Ramos (cell line): Measurements from ENCODE around the gene NTRK3.

Experiments used
- in situ Hi-C: fragments of 300-500 bp; cut with MboI; formaldehyde crosslinking; loops from one replicate; pipeline ENCODE4 v1.14.3; 2022; ENCODE audit warnings: low sequenced_read_pairs; ENCODE audit not compliant: unreplicated experiment

NTRK3 gene

DNA sequence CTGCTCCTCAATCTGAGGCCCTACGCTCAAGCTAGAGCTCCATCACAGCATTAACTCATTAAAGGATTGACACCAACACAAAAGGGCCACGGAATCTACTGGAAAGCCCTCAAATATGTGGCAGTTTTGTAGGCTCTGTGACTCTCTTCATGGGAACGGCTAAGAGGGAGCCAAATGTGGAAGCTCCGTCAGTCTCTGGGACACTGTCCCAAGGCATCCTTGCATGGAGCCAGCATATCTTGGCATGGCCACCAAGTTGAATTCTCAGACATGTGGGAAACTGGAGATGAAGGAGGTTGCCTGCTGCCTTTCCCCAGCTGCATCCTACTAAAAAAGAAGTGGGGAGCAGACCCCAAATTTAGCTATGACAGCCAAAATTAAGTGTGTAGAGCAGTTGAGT is 296.9 kb downstream of the NTRK3 start:
- in situ Hi-C loops = no loop called here

DNA sequence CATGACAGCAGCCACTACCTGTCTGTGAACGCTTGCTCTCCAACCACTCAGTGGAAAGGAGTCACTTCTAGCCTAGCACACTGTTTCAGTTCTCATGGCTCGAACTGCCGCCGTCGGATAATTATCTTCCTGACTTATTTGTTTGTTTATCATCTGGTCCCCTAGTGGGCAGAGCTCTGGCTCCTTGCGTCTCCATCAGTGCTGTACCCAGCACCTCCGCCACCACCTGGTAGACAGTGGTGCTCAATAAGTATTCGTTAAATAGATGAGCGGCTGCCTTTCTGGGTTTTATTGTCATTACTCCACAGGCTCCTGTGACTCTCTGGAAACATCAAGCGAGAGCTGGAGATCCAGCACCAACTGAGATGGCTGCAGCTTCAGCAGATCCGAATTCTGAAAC is 297.5 kb downstream of the NTRK3 start:
- in situ Hi-C loops = no loop called here

DNA sequence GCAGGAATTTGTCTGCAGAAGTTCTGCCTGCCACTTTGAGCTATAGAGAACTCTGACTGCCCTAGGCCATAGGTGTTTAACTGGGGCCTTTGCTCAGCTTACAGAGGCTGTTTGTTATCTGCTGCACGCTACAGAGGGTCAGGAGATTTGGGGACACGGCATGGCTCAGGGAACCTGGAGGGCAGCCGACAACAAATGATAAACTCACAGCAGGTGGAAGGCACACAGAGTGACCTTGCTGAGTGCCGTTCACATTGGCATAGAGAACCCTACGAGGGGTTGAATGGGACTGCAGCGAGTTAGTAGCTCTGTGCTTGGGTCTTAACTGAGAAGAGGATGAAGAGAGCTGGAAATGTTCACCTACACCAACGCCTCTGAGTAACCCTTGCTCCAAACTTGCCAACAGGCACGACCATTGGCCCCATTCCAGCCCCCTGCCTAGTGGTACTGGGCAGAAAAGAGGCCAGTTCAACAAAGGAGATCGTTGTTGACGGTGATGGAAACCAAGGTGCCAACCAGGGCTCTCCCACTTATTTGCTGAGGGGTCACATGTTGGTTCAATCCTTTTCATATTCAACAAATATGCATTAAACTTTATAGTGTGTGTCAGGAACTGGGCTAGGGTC is 301.1 kb downstream of the NTRK3 start:
- in situ Hi-C loops = no loop called here

DNA sequence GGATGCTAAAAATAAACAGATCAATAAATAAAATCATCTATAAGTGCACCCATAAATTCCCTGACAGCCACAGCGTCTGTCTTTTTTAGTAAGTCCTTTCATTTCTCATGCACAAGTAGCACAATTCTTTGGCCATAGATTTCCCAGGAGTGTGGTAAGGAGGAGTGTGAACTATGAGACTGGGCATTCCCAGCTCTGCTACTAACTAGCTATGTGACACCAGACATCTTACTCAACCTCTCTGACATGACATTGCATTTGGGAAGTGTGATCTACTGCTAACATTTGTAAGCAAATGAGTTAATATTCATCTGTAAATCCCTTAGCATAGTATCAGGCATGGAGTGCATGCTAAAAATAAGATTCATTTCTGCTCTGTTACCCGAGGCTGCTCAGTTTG is 301.7 kb downstream of the NTRK3 start:
- in situ Hi-C loops = no loop called here

DNA sequence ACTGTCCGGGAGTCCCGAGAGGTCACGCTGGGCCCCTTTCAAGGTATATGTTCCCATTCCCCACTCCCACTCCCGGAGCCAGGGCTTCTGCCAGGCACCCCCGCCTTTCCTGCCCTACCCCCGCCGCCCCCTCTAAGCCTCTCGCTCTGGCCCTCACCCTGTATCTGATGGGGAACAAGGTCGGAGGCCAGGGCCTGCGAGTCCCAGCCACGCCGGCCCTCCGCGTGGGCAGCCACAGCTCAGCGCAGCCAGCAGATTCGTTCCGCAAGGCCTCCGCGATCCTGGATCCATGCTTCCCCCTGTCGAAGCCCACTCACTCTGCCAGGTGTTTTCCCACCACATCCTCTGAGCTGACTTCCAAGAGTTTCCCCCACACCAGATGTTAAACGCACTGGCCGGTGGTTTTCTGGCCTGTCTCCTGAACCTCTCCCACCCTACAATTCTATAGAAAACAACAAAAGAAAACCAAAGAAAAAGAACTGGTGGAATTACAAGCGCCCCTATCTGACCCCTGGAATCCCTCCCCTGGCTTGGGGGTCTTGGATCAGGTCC is 303.7 kb downstream of the NTRK3 start:
- in situ Hi-C loops = no loop called here

DNA sequence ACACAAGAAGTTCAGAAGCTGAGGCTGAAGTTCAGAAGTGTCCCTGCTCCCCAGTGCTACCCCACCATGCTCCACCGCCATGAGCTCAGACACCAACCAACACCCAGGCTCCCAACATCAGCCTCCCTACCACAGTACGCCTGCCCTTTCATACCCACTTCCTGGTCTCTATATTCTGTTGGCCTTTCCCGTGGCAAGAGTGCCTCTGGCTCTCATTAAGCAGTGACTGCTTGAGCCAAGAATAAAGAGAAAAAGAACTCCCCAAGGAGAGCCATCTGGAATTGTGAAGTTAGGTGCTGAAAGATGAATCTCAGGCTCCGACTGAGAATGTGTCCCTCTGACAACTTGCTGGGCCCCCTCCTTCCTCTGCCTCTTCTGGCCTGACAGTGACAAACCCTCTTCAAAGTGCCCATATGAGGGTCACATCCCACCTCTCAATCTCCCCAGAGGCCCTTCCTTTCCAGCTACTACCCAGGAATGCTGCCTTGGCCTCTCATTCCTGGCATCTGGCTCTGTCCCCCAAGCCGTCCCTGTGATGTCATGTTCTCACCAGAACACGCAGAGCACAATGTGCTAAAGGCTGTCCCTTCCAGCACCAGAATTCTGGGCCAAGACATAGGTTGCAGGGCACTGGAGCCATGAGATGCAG is 306.8 kb downstream of the NTRK3 start:
- in situ Hi-C loops = no loop called here

DNA sequence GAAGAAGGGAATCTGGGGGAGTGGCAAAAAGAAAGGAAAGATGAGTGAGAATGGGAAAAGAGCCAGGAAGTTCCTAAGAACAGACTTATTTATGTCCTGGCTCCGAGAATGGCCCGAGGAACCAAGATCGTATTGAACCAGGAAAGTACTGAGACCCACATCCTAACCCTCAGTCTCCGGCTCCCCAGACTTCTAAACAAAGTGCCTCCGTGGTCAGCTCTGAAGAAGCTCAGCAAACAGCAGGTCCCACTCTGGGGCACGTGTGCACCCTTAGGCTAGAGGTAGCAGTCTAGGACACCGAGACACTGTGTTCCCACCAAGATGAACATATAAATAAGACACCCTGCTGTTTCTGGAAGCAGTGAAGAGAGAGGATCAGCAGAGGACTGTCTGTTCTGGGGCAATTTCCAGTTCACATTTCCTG is 307.4 kb downstream of the NTRK3 start:
- in situ Hi-C loops = no loop called here

DNA sequence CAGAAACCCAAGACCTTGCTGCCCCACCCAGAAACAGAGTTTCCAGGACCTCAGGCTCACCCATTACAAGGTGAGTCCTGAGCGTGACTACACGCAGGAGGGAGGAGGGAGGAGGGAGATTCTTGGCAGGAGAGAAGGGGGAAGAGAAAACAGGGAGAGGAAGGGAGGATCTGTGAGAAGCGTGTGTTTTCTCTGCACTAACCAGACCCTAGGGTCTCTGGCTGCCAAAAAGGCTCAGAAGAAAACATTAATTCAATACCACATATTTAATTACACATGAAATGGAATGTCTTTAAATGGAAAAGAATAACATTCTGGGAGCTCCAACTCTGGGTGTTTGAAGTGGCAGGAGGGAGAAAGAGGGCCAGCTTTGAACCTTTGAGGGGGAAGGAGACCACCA is 309.0 kb downstream of the NTRK3 start:
- in situ Hi-C loops = no loop called here

DNA sequence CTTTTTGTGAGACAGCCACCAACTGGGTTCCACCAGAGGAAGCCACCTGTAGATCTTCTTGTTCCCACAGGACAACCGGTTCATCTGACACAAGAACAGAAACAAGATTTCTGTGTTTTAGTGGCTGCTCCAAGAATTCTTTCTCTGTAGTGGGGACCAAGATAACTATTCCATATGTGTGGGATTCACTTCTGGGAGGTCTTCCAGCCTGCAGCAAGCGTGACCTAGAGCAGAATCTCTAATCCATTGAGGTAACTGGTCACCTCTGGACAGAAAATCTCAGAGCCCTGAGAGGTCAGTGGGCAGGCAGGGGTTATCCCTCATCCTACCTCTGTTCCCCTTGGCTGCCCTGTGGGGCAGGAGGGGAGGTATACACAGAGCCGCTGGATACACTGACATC is 311.3 kb downstream of the NTRK3 start:
- in situ Hi-C loops = no loop called here

DNA sequence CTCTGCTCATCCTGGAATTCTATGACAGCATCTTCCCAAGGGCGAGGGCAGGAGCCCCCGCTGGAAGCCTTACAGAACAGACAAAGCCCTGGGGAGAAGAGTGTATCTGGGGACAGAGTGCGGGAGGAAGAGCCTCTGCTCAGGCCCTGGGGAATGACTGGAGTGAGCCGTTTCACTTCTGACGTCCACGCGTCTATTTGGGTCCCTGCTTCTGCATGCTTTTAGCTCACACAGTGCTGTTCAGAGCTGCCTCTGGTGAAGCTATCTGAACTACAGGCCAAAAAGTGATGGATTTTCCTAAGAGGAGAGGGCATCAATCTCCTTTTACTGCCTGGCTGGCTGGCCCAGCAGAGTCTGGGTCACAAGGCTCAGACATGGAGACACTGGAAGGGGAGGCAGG is 311.8 kb downstream of the NTRK3 start:
- in situ Hi-C loops = no loop called here

DNA sequence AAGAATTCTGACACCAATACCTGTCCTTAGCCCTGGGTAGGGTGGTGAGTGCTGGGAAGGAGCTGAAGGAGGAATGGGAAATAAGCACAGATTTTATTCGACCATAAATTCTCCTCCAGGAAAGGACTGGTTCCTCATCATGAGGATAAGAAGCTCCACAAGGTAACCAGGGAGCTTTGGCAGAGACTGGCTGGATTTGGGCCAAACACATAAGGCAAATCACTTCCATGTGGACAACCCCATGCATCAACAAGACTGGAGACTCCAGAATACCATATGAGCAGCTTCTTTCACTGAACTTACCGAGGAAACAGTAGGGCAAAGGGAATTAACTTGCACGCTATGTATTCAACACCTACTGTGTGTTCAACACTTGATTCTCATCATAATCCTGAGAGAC is 312.5 kb downstream of the NTRK3 start:
- in situ Hi-C loops = no loop called here

DNA sequence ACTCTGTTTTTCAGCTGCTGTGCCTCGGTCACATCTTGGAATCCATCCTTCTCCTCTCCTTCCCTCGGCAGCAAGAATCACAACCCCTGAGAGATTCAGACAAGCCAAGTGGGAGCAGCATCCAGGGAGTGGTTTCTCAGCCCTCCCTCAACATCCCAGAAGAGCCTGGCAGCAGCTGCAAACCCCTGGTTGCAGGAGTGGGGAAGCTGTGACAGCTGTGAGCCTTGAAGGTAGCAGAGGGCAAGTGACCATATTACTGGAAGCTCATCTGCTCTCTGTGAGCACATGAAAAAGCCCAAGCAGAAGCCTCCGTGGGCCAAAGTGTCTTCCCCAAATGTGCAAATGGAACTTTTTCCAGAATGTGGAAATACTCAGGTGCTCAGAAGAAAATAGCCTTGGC is 312.9 kb downstream of the NTRK3 start:
- in situ Hi-C loops = no loop called here

DNA sequence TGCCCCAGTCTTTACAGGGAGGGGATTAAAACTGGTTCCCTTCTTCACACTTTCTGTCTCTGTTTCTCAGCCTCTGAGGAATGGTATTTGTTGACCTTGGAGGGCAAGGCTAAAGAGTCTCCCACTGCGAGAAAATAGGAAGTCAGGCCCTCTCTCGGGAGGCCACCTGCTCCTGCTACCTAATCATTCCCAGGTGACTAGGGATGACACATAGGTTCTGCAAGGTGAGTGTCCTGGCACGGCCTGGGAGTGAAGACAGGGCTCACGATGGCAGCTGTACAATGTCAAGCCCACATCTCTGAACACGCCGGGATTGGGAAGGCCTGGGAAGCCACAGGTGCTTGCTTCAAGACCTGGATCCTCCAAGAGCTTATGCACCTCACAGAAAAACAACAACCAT is 314.2 kb downstream of the NTRK3 start:
- in situ Hi-C loops = no loop called here

DNA sequence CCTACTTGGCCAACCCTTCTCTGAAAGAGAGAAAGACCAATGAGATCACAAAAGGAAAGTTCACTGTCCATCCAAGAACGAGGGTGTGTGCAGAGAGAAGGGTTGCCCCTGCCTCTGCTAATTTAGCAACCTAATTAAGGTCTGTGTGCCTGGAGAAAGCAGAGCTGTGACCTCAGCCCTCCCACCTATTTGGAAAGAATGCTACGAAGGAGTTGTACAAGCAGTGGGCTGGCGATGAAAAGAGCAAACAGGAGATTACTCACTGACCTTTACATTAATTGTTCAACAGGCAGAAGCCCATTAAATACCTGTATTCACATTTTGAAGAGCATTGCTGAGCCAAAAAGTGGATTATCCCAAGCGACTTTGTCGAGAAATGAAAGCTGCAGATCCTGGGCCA is 314.9 kb downstream of the NTRK3 start:
- in situ Hi-C loops = no loop called here

DNA sequence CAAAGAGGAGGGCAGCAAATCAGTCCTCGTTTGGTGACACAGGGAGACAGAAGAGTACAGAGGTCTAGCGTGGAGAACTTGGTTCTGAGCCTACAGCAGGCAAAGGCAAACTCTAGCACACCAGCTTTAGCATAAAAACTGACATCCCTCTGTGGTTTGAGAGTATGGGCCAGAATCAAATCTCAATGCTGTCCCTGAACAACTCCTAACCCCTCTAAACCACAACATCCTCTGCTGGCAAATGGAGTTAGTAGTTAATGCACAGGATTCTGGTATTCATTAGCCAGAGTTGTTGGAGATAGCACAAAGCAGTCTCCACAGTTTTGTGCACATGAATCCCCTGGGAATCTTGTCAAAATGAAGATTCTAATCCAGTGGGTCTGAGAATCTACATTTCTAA is 315.8 kb downstream of the NTRK3 start:
- in situ Hi-C loops = no loop called here

DNA sequence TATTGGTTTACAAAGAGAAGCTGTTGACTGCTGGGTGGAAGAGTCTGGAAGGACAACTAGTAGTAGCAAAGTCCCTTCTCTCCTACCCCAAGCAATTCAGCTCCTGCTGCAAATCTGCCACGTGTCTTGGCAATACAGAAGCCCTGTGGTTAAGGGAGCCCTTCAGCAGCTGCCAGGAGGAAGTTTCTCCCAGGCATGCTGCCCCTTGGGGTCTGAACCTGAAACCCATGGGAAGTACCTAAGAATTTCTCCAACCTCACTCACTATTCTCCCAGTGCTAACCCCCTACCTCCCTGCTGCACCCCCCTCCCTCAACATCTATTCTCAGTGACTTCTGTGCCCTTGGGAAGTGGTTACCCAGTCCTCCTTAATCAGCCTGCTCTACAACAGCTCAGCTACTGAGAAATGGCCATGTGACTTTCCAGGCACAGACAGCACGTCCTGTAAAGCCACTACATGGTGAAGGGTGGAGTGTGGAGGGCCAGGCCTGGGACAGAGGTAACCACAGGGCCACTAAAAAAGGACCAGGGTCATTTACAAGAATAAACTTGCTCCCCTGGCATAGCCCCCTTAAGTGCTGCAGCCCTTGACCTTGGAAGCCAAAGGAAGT is 316.6 kb downstream of the NTRK3 start:
- in situ Hi-C loops = no loop called here

DNA sequence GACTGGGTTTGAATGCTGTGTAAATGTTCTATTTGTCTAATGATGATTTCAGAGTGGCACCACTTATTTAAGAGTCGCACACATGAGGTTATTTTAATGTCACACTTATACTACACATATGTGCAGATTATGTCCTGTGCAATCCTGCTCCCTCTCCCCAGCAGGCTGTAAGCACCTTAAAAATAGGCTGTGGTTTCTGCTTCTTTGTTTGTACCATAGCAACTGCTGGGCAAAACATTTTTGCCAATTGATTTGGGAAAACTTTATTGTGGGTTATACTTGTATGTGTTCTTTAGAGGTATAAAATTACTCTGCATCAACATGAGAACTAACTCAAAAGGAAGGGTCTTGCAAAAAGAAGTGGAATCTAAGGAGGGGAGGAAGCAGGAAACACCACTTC is 318.5 kb downstream of the NTRK3 start:
- in situ Hi-C loops = no loop called here

DNA sequence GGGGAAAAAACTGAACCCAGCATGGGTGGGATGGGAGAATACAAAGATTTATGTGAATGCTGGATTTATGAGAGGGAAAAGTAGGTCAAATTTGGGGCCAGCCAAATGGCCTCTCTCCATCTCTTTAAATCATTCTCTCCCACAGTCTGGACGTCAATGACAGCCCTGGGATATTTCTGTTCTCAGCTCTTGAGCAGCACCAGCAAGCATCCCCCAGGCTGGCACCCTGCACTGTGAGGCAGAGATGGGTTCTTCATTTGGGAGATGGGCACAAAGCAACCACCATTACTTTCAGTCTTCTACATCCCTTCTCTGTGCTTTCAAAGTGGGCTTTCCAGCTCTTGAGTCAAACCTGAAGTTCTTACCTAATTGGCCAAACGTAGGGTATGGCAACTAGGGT is 321.0 kb downstream of the NTRK3 start:
- in situ Hi-C loops = no loop called here

DNA sequence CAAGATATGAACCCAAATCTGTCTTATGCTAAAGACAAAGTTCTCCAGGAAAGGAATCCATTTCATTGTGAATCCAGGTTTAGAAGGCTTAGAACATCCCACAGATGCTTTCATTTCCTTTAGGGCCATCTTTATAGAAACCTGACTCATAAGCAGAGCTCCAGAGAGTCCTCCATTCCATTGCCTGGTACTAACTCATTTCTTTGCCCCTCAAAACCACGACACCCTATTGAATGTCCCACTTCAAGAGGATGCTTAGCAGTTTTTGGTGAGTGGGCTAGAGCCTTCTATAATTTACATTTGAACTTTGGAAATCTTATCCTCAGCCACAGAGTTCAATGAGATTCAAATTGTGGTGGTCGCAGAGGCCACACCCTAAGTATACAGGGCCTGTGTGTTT is 325.0 kb downstream of the NTRK3 start:
- in situ Hi-C loops = no loop called here

DNA sequence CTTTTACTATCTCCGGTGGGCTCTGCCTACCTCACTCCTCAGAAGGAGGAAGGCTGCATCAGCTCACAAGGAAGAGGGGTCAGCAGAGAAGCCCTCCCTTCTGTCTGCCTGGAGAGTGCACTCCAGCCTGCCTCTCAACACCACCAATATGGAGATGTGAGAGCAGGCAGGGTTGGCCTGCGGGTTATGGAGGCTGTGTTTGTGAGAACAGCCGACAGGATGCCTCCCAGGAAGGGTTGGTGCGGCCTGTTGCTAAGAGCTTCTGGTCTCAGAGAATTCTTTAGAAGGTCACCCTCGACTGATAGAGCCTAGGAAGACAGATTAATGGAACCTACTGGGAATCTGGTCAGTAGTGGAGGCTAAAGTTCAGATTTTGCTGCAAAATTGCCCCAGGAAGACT is 326.1 kb downstream of the NTRK3 start:
- in situ Hi-C loops = no loop called here

DNA sequence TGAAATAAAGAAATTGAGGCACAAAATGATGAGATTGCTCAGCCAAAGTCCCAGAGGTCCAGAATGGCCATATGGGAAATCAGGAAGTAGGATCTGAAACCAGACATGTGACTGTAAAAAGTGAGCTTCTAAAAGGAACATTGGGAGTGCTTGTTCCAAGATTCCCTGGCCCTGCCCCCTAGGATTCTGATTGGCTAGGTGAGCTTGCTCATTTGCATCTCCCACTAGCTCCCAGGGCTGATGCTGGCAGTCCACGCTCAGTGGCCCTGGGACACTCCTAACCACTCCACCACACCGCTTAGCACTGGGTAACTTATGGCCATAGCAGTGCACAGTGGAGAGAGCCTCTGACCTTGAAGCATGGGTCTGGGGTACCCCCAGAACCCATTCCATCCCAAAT is 326.7 kb downstream of the NTRK3 start:
- in situ Hi-C loops = no loop called here

DNA sequence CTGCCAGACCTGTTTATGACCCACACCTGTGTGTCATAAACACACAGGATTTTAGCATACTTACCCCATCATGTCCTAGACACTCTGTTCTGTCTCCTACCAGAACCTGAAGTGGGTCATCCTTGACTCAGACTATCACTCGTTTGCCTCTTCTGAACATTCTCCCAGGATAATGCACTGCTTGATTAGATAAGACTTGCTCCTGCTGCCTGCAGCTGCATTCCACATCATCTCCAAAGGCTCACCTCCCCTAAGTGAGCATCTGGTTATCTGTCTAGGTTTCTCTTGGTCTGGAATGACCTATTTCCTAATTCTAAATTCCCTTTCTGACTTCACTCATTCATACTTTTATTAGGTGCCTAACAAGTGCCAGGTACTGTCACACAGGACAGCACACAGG is 332.1 kb downstream of the NTRK3 start:
- in situ Hi-C loops = no loop called here
